GM19239 (cell line): ENCODE measurements around the gene CNTN4.

Experiments used
- DNase-seq: peaks from one replicate; pipeline ENCODE4 v3.0.0; 2011; ENCODE audit warnings: low spot score; ENCODE audit not compliant: insufficient read length
- FAIRE-seq: peaks from 2 replicates; lab custom pipeline; 2011; peaks lifted over from hg19 to GRCh38; lab: Jason Lieb, UNC

The CNTN4 gene

DNA sequence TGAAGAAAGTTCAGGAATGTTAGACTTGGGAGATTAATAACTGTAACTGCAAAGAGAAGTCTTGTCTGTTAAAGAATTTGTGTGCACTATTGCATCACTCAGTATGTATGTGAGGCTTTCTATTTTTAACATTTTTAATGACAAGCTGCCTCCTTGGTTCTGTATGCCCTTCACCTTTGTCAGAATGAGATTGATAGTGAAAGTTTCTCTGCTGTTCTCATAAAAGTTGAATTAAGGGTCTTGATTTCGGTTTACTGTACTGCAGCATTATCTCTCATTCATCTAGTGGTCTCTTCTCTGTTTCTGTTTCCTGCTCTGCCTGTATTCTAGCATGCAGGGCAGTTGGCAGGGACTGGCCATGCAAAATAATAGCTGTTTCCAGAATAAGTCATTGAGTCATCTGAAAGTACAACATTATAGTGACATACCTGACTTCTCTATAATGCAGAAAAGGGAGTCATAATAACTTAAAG is 556.6 kb downstream of the CNTN4 start:
- FAIRE-seq (no peak), DNase-seq (no peak)

DNA sequence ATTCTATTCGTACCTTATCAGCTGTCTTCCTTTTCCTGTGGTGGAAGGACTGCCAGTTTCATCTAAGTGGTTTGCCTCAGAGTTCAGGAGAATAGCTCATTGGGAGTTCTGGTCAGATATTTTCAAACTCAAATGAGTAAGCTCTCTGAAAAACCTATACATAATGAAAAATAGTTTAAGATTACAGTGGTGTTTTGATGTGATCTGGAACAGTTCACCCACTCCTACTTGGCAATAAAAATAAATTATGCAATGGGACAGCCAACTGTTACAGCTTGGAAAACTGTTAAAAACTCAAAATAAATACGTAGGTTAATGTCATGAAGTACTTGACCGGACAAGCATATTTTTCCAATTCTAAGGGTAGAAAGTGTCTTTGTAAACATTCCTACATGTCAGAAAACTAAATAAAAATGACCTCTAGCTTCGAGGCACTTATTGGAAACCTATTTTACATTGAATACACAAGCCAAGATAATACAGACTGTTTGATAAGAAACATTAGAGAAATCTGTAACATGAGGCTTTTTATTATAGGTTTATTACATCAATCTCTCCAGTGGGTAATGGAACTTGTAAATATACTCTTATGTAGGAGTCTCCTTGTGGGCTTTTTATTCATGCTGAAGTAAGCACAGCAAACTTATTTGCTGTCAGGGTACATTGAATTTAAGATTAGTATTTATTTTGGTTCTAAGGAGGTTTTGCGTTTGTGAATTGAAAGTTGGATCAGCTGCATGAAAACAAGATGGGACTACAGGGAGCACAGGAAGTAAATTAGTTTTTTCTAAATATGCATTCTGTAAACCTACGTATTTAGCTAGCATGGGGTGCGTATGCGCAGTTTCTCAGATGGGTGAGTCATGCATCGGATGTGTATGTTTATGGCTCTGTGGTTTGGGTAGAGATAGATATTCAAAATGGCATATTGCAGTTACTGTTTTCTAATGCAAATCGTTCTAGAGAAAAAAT is 558.4 kb downstream of the CNTN4 start:
- FAIRE-seq (no peak), DNase-seq (no peak)

DNA sequence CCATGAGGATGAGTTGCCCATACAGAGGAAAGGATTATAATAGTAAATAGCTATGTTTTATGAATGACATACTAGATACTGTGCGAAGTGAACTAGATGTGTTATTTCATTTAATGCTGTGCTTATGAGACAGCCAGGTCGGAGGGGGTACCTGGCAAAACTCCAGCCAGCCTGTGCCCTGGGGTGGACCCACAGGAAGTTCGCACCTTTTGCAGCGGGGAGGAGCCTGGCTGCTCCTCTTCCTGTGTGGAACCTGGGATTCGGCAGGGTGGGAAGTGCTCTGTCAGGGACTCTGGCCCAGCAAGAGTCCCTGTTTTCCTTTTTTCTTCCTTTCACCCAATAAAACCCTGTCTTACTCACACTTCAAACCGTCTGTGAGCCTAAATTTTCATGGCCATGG is 559.3 kb downstream of the CNTN4 start:
- no peak for FAIRE-seq
- no peak for DNase-seq

DNA sequence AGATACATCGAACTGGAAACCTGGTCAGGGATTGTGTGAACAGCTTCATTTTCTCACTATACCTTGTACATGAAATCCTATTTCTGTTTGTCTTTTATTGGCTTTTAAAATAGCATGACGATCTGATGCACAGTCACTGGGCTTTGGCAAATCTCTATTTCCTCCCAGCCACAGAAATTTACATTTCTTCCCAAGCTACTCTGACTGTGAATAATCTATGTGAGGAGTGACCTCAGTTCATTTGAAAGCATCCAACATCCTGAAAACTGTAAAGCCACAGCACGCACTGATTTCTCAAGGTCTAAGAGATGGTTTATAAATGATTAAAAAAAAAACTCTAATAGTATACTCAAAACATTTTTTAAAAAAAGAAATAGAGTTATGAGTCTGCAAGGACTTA is 561.2 kb downstream of the CNTN4 start:
- DNase-seq (no peak), FAIRE-seq (no peak)

DNA sequence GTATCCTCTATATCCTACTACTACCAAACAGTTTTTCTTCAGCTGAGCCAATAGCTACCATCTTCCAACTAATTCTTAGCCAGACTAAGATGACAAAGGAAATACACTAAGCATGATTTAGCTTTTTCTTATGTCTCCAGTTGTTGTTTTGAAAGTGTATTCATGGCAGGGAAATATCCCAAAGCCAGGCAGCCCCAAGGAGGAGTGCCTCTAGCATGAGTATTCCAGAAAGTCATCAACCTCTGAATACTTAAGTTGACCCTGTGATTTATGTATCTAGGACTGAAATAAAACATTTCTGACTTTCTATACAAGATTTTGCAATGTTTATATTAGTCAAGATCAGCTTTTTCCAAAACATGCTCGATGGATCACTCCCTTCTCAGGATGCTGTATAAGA is 562.4 kb downstream of the CNTN4 start:
- FAIRE-seq (no peak), DNase-seq (no peak)

DNA sequence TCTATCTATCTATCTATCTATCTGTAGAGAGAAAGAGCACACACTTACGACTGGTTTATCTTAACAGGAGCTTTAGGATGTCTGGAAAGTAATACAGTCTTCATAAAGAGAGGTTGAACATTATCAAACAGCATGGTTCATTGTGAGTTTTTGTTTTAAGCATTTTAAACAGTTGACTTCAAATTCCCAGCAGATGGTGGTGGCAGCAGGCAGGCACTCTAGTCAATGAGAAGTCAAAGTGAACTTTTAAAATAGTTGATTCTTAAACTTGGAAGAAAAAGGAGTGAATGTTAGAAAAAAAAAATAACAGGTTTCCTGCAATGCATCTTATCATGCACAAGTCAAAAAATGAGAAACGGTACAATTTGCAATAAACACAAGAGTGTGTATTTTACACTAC is 578.8 kb downstream of the CNTN4 start:
- DNase-seq (no peak), FAIRE-seq (no peak)

DNA sequence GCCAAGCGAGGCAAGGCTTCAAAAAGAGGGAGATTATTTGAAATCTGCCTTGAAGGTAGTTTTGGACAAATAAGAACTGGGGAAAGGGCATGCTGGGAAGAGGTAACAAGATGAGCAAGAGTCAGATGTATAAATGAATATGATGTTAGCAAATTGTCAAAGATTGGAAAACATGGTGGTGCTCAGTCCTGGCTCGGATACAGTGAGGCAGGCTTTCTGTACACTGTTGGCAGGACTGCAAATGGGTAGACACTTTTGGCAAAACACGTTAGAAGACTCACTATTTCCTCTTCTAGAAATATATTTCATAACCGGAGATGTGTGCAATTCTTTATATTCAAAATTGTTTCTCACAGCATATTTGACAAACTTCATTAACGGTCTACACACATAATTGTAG is 581.6 kb downstream of the CNTN4 start:
- FAIRE-seq (no peak), DNase-seq (no peak)

DNA sequence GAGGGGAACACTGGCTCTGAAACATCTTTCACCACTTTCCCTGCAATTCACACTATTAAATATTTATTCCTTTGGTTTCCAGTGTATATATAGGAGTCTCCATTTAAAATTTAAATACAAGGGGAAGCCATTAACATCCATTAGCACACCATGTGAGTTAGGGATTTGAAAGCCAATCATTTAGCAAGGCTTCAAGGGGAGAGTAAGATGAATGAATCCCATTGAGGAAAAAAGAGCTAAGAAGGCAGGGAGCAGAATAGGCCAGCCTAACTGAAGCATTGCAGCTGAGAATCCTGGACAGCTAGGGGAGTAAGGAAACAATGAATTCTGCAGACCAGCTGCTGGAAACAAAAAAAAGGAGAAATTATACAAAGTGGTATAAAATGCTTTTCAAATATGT is 585.4 kb downstream of the CNTN4 start:
- no peak for DNase-seq
- FAIRE-seq: no peak

DNA sequence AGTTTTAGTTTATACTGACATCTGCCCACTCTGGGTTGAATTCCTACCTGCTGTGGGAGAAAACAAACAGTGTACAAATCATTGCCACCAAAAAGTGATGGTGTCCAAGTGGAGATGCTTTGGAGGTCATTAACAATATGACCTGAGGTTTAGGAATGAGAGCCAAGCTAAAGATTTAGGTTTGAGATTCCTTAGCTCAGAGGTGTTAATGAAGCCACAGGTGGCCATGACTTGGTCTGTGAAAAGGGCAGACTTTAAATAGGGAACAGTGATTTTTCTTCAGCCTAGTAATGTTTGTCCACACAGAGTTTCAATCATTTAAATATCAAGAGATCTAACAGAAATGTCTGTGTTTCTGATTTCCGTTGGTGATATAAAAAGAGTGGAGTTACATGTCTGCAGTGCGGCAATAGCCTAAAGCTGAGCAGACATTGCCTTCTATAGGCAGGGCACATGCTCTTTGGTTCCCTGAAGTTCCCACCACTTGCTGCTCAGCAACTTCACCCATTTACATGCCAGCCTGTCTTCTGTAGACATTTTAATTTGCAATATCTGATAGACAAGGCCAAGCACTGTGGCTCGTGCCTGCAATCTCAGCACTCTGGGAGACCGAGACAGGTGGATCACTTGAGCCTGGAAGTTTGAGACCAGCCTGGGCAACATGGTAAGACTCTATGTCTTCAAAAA is 588.3 kb downstream of the CNTN4 start:
- FAIRE-seq (no peak), DNase-seq (no peak)

DNA sequence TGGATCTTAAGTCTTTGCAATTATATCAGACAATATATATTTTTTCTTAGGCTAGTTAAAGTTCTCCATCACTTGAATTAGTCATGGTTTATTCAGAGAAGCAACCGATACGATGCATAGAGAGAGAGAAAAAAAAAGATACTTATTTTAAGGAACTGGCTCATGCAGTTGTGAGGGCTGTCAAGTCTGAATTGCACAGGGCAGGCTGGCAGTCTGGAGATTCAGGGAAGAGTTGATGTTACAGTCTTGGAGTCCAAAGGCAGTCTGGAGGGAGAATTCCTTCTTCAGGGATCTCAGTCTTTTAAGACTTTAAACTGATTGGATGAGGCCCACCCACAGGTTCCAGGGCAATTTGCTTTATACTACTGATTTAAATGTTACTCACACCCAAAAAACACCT is 598.9 kb downstream of the CNTN4 start:
- FAIRE-seq (no peak), DNase-seq (no peak)

DNA sequence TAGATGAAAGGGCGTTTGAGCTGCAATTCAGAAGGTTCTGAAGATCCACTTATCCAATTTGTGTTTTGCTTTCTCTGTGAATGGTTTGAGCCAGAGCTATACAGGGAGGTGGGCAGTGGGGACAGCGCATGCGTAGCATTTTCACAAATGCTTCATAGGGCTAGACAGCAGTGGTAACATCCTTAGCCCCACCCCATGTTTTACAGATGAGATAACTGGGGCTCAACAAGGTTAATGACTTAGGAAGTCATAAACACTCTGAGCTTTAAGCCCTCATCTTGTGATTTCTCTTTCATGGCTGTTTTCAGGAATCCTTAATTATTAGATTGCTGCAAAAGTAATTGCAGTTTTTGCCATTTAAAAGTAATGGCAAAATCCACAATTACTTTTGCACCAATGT is 602.8 kb downstream of the CNTN4 start:
- DNase-seq (no peak), FAIRE-seq (no peak)

DNA sequence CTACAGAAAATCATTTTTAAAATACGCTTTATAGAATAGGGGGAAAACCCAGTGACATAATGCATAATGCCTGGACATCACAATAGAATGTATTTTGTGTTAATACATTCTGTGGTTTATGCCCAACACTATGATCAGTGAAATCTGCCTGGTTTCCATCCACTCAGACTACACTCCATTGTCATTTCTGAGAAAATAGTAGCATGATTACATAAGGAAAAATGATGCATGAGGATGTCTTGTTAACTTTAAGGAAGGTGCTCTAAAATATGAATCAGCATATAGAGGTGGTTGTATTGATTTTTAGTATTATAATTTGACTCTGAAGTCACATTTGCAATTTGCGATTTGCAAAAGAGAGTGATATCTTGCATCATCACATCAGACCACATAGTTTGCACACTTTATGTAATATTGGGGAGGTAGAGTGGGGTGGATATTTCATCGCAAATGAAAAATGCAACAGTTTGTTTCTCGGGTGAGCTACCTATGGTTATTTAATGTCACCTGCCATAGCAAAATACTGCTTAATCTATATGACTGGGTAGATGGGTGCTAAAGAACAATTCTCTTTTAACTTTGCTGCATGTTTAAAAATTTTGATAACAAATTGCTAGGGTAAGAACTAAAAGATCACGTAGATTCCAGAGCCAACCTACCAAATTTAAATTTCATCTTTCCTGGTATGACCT is 607.6 kb downstream of the CNTN4 start:
- no peak for DNase-seq
- no peak for FAIRE-seq

DNA sequence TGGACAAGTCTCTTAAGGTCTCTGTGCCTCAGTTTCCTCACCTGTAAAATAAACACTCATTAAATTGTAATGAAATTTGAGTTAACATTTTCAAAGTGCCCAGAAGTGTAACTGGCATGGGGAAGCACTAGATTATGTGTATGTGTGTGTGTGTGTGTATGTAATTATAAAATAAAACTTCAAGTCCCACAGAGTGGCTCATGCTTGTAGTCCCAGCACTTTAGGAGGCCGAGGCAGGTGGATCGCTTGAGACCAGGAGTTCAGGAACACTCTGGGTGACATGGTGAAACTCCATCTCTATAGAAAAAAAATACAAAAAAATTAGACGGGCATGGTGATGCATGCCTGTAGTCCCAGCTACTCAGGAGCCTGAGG is 608.2 kb downstream of the CNTN4 start:
- FAIRE-seq: no peak
- no peak for DNase-seq

DNA sequence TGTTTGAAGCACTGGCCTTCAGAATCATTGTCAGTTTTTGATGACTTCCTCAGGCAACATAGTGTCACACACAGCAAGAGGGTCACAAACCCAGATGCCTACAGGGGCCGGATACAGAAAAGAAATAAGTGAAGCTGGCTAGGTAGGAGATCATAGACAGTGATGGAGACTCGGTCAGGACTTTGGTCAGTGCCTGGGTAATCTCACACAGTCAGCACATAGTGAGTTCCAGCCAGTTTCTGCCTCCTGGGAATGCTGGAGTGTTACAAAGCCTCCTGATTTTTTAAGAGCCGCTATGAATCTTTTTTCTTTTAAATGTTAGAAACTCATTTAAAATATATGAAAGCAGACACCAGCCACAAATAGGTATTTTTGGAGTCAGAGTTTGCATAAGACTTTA is 612.4 kb downstream of the CNTN4 start:
- DNase-seq: no peak
- FAIRE-seq: no peak

DNA sequence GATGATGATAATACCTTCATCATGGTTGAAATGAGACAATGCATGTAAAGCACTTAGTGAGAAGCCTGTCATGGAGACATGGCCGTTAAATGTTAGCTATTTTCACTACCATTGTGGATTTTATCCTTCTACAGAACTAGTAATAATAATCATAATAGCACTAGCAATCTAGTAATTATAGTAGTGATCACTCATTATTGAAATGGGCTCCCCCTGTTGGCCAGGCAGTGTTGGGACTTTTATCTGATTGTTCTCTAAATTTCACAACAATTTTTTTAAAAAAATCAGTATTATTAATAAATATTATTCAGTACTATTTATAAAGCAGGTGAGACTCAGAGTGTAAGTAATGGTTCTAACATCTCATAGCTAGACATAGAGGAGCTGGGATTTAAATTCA is 615.3 kb downstream of the CNTN4 start:
- no peak for FAIRE-seq
- DNase-seq: no peak

DNA sequence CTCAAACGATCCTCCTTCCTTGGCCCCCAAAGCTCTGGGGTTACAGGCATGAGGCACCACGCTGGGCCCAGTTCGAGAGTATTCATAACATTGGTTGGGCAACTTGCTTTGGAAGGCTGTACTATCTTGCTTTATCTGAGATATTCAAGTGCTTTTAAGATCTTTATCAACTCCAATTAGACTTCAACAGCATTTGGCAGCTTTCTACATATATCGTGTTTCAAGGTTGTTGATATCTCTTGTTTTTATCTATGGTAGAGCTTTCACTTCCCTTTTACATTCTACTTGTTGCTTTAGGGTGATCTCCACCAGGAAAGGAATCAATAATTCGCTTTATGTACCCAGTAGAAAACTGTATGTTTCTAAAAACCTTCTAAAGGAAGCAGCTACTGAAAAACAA is 616.2 kb downstream of the CNTN4 start:
- FAIRE-seq: no peak
- no peak for DNase-seq

DNA sequence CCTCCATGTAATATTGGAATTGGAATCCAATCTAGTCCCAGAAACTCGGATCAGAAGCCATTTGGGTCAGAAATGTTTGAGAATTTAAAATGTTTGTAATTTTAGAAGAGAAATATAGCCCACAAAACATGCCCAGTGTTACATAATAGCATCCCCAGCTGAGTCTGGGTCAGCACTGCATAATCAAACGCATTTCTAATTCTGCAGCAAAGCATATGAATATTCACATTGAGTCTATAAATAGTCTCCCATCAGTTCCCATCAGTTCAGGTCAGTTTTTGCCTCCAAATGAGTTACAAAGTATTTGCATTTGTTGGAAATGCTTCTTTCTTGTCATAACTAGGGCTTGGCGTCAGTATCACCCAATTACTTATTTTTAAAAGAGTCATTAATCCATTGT is 628.4 kb downstream of the CNTN4 start:
- FAIRE-seq (no peak), DNase-seq (no peak)

DNA sequence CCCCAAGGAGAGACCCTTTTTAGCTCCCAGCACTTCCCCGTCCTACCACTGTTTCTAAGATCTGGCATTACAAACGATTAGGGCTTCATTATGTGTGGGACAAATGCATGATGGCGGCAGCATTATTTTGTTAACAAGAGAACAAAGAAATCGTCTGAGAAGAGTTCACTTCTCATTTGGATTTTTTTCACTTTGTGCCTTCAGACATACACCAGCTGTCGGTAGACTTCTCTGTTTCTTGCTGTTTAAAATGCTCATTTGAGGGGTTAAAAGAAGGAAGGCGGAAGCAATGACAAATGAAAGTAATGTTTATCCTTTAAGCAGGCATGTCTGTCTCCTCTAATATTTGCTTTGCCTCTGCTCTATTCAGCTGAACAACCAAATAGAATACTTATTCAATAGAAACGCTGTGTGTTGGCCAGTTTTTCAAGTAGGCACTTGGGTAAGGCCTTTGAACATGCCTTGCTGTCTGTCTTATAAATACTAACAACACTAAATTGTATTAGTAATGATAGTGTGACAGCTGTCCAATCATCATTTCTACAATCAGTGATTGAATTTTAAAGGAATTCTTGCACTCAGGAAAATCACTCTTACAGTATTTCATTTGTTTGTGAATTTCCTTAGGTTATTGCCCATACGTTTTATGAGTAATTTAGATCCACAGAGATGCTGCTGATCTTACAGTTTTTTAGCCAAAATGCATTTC is 629.1 kb downstream of the CNTN4 start:
- FAIRE-seq (no peak), DNase-seq (no peak)

DNA sequence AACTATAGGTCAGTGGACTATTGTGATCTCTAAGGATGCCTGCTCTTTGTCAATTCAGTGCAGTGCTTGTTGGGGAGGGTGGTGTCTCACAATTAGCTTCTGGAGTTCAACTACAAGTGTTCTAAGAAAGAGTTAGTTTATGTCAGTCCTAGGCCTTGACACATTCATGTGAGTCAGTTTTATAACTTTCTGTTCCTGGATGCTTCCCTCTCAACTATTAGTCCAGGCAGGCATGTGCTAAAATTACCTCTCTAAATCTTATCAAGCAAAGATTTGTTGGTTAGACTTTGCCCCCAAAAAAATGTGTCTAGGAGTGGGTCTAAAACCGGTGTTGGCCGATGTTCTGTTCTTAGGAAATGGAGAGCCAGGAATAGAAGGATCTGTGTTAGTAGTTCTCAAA is 633.2 kb downstream of the CNTN4 start:
- FAIRE-seq: no peak
- no peak for DNase-seq

DNA sequence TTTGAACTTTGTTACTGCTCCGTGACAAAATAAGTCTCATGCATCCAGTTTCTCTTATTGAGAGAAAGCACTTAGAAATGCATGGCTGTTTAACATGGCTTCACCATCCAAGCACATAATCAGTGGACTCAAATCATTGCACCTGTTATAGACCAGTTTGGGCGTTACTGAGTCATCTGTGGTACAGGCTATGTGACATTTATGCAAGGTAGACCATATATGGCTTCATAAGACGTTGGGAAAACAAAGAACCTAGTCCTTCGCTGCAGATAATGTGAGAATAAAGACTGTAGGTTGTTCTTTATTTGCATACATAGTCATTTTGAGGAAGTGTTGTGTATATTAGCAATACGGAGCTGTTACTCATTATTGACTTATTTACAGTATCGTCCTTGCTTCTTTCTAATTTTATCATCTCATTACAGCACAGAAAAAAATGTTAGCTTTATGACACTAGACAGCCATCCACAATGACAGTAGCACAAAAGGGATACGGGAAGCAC is 636.8 kb downstream of the CNTN4 start:
- FAIRE-seq (no peak), DNase-seq (no peak)
